ENCODE data around the gene C14orf132. TPM values are rescaled to one million over a fixed set of nuclear protein-coding genes. Genes with fewer than 3 reads are reported as not detected.

C14orf132 gene
- total RNA-seq, 2 donors from 2014 or later, result 12.3 to 21.9 TPM

- no peak overlapping the region for H3K27ac ChIP-seq (ENCODE audit: low read depth, low read length)
- no peaks in the 10 kb centered on the region for H3K27me3 Mint-ChIP-seq (ENCODE audit: insufficient read depth)
Observed at GRCh38 chr14:96122496-96122895, 83.3 kb downstream of the C14orf132 start.

GRCh38 chr14:96125536-96125935, 86.4 kb downstream of the C14orf132 start:
- peaks cover 12% of the 10 kb centered on the region for H3K27me3 Mint-ChIP-seq (ENCODE audit: insufficient read depth)
- Histone ChIP-seq H3K9me3 (ENCODE audit: control insufficient read depth, low read length) (no peaks in the 10 kb centered on the region), H3K27ac (ENCODE audit: low read depth, low read length) (no peak overlapping the region), H3K4me1 (ENCODE audit: control insufficient read depth, insufficient read depth, low read length) (no peaks in the 10 kb centered on the region), H3K36me3 (ENCODE audit: control insufficient read depth, insufficient read depth, low read length) (no peaks in the 10 kb centered on the region), H3K9ac (ENCODE audit: extremely low read depth, low read length, poor library complexity, severe bottlenecking) (no peak overlapping the region), H3K27me3 (ENCODE audit: control insufficient read depth, insufficient read depth, low read length, poor library complexity, severe bottlenecking) (no peaks in the 10 kb centered on the region), H3K4me3 (ENCODE audit: low read length) (no peak overlapping the region)
- no peaks in the 10 kb centered on the region for H3K36me3 Mint-ChIP-seq (ENCODE audit: low read depth)
- 83 to 94% methylated on average over 2 to 3 of the region's 3 CpGs for WGBS, 2 experiments (ENCODE audit: insufficient coverage in 1 of 2, insufficient read length in 1 of 2)
- DNase-seq, result no peak
- H3K4me1 Mint-ChIP-seq, result no peaks in the 10 kb centered on the region
- H3K27ac Mint-ChIP-seq, result no peak overlapping the region
- TF ChIP-seq CTCF (conservative IDR thresholded peaks at IDR 0.05), result no peak
- no peaks in the 10 kb centered on the region for H3K9me3 Mint-ChIP-seq
- H3K4me3 Mint-ChIP-seq, result no peak overlapping the region

More at GRCh38 chr14:96122496-96122895, 83.3 kb downstream of the C14orf132 start:
- no peaks in the 10 kb centered on the region for H3K36me3 Mint-ChIP-seq (ENCODE audit: low read depth)
- H3K4me3 ChIP-seq (ENCODE audit: low read length), result no peak overlapping the region
- H3K9me3 Mint-ChIP-seq, result peaks cover 8% of the 10 kb centered on the region
- no peak overlapping the region for H3K27ac Mint-ChIP-seq
- no peak for DNase-seq
- 78% methylated on average over 4 of the region's 6 CpGs; no CpG with 5 or more reads in 1 of the 2 experiments for WGBS, 2 experiments (ENCODE audit: insufficient coverage in 1 of 2, insufficient read length in 1 of 2)
- no peaks in the 10 kb centered on the region for H3K9me3 ChIP-seq (ENCODE audit: control insufficient read depth, low read length)
- no peak overlapping the region for H3K9ac ChIP-seq (ENCODE audit: extremely low read depth, low read length, poor library complexity, severe bottlenecking)
- no peaks in the 10 kb centered on the region for H3K4me1 ChIP-seq (ENCODE audit: control insufficient read depth, insufficient read depth, low read length)
- H3K36me3 ChIP-seq (ENCODE audit: control insufficient read depth, insufficient read depth, low read length), result no peaks in the 10 kb centered on the region
- H3K4me3 Mint-ChIP-seq, result no peak overlapping the region
- no peaks in the 10 kb centered on the region for H3K4me1 Mint-ChIP-seq
- TF ChIP-seq CTCF (conservative IDR thresholded peaks at IDR 0.05), result no peak
- H3K27me3 ChIP-seq (ENCODE audit: control insufficient read depth, insufficient read depth, low read length, poor library complexity, severe bottlenecking), result no peaks in the 10 kb centered on the region

GRCh38 chr14:96126339-96126782, 87.2 kb downstream of the C14orf132 start:
- no peaks in the 10 kb centered on the region for H3K36me3 ChIP-seq (ENCODE audit: control insufficient read depth, insufficient read depth, low read length)
- no peaks in the 10 kb centered on the region for H3K27me3 ChIP-seq (ENCODE audit: control insufficient read depth, insufficient read depth, low read length, poor library complexity, severe bottlenecking)
- H3K9ac ChIP-seq (ENCODE audit: extremely low read depth, low read length, poor library complexity, severe bottlenecking), result no peak overlapping the region
- H3K4me1 Mint-ChIP-seq, result no peaks in the 10 kb centered on the region
- no peaks in the 10 kb centered on the region for H3K36me3 Mint-ChIP-seq (ENCODE audit: low read depth)
- no peak overlapping the region for H3K27ac Mint-ChIP-seq
- no peaks in the 10 kb centered on the region for H3K9me3 Mint-ChIP-seq
- DNase-seq, result no peak
- H3K27me3 Mint-ChIP-seq (ENCODE audit: insufficient read depth), result peaks cover 18% of the 10 kb centered on the region
- no peak for TF ChIP-seq CTCF (conservative IDR thresholded peaks at IDR 0.05)
- H3K9me3 ChIP-seq (ENCODE audit: control insufficient read depth, low read length), result no peaks in the 10 kb centered on the region
- H3K4me1 ChIP-seq (ENCODE audit: control insufficient read depth, insufficient read depth, low read length), result no peaks in the 10 kb centered on the region
- no peak overlapping the region for H3K27ac ChIP-seq (ENCODE audit: low read depth, low read length)
- no peak overlapping the region for H3K4me3 ChIP-seq (ENCODE audit: low read length)
- 90 to 97% methylated on average over 5 to 7 of the region's 7 CpGs for WGBS, 2 experiments (ENCODE audit: insufficient coverage in 1 of 2, insufficient read length in 1 of 2)
- no peak overlapping the region for H3K4me3 Mint-ChIP-seq

All from endodermal cell (in vitro differentiated cells).